Left lung (tissue), 10 donors: ENCODE data around the gene MED25. TPM values are rescaled to one million over a fixed set of nuclear protein-coding genes. Genes with fewer than 3 reads are reported as not detected.

Source experiments
- ATAC-seq: fragments of 200-7000 bp; cut with Tn5 transposase; one replicate; pipeline ENCODE4 v1.9.1; 2020; ENCODE audit warnings: moderate library complexity
- DNase-seq, 4 donors: peaks; one replicate each; pipeline ENCODE4 v3.0.0-alpha.2; 2013 to 2020
- H3K27ac ChIP-seq, 2 donors: fragments of 200-600 bp; sonication (generic) in 1 of 2; one replicate each; pipeline versions ENCODE4 v1.5.0 to v1.8.0; 2020 to 2021
- H3K27me3 ChIP-seq, 2 donors: fragments of 200-600 bp; sonication (generic) in 1 of 2; one replicate each; pipeline versions ENCODE4 v1.5.0 to v1.8.0; 2020 to 2021
- H3K36me3 ChIP-seq, 2 donors: fragments of 200-600 bp; sonication (generic) in 1 of 2; one replicate each; pipeline versions ENCODE4 v1.5.0 to v1.8.0; 2020 to 2021
- H3K4me1 ChIP-seq, 2 donors: fragments of 200-600 bp; one replicate each; pipeline ENCODE4 v1.8.0; 2021
- H3K4me3 ChIP-seq, 2 donors: fragments of 200-600 bp; sonication (generic) in 1 of 2; one replicate each; pipeline versions ENCODE4 v1.5.0 to v1.8.0; 2020 to 2021; ENCODE audit warnings: mild to moderate bottlenecking in 1 of 2
- H3K9me3 ChIP-seq, 2 donors: fragments of 200-600 bp; sonication (generic) in 1 of 2; one replicate each; pipeline versions ENCODE4 v1.5.0 to v1.8.0; 2020 to 2021
- intact Hi-C, 2 donors: fragments of 100-400 bp; cut with DNase I; formaldehyde crosslinking; loops; one replicate each; pipeline versions ENCODE4 v1.11.2 to v1.14.2; 2022
- polyA plus RNA-seq, 6 donors: library from polyadenylated mRNA; unstranded; fragments of 120-200 nt; gene quantifications; one replicate each; pipeline ENCODE4 v1.2.1, GENCODE V29; 2013; ENCODE audit not compliant: insufficient read length in 6 of 6
- total RNA-seq, 2 donors: library from RNA; stranded (reverse); fragmentation: NEBNext Ultra II Directional; extraction: Animal tissue kit (Norgen Biotek cat#: 25700); gene quantifications; one replicate each; pipeline ENCODE4 v1.2.1, GENCODE V29; 2021
- TF ChIP-seq, protein P1 (sequence below), 2 donors: fragments of 200-600 bp; sonication (generic) in 1 of 2; IDR thresholded peaks; one replicate each; pipeline versions ENCODE4 v1.5.0 to v1.8.0; 2021; ENCODE audit warnings: antibody characterized with exemption in 2 of 2
- donor health status: DM: no; HTN: yes; CAD: no.
- donor health status: DM: no; HTN: no; CAD: no.

Gene MED25
- total and polyA plus RNA-seq, 8 donors: 52.1 to 67.4 (median 57.6) TPM

- peaks cover 0 to 99% of the 10 kb centered on the region in 2 donors for H3K36me3 ChIP-seq
- TF ChIP-seq, protein P1, sequence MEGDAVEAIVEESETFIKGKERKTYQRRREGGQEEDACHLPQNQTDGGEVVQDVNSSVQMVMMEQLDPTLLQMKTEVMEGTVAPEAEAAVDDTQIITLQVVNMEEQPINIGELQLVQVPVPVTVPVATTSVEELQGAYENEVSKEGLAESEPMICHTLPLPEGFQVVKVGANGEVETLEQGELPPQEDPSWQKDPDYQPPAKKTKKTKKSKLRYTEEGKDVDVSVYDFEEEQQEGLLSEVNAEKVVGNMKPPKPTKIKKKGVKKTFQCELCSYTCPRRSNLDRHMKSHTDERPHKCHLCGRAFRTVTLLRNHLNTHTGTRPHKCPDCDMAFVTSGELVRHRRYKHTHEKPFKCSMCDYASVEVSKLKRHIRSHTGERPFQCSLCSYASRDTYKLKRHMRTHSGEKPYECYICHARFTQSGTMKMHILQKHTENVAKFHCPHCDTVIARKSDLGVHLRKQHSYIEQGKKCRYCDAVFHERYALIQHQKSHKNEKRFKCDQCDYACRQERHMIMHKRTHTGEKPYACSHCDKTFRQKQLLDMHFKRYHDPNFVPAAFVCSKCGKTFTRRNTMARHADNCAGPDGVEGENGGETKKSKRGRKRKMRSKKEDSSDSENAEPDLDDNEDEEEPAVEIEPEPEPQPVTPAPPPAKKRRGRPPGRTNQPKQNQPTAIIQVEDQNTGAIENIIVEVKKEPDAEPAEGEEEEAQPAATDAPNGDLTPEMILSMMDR (IDR thresholded peaks at IDR 0.05): no peak
- intact Hi-C loops: no loop called here
Measured at GRCh38 chr19:49795615-49796014, 22.5 kb upstream of the MED25 start.

GRCh38 chr19:49798574-49798973 lies 19.5 kb upstream of the MED25 start:
- Histone ChIP-seq H3K4me3 (no peak overlapping the region), H3K4me1 (no peaks in the 10 kb centered on the region), H3K27ac (no peak overlapping the region), H3K27me3 (no peaks in the 10 kb centered on the region), H3K9me3 (no peaks in the 10 kb centered on the region), H3K36me3 (peaks cover 0 to 100% of the 10 kb centered on the region in 2 donors)
- ATAC-seq (no peak), DNase-seq (no peak)
- intact Hi-C loops: no loop called here
- TF ChIP-seq, protein P1 (IDR thresholded peaks at IDR 0.05): no peak

More at GRCh38 chr19:49795615-49796014, 22.5 kb upstream of the MED25 start:
- Histone ChIP-seq H3K4me3 (no peak overlapping the region), H3K9me3 (no peaks in the 10 kb centered on the region), H3K27me3 (no peaks in the 10 kb centered on the region), H3K4me1 (no peaks in the 10 kb centered on the region), H3K27ac (no peak overlapping the region)
- no peak for DNase-seq
- no peak for ATAC-seq

DNA sequence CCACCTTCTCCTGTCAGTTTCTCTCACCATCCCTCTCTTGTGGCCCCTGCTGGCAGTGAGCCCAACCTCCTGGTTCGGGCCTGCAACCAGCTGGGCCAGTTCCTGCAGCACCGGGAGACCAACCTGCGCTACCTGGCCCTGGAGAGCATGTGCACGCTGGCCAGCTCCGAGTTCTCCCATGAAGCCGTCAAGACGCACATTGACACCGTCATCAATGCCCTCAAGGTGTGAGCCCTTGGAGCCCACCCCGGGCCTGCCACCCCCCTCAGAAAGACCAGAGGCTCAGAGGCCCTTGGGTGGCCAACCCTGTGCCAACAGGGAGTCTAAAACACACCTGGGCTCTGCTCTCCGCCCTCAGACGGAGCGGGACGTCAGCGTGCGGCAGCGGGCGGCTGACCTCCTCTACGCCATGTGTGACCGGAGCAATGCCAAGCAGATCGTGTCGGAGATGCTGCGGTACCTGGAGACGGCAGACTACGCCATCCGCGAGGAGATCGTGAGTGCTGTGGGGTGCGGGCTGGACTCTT lies 18.8 kb upstream of the MED25 start:
- Histone ChIP-seq H3K36me3 (peaks cover 0 to 100% of the 10 kb centered on the region in 2 donors), H3K27me3 (no peaks in the 10 kb centered on the region), H3K4me3 (no peak overlapping the region), H3K27ac (no peak overlapping the region), H3K9me3 (no peaks in the 10 kb centered on the region), H3K4me1 (no peaks in the 10 kb centered on the region)
- DNase-seq: no peak
- intact Hi-C loops: no loop called here
- no peak for ATAC-seq
- TF ChIP-seq, protein P1 (IDR thresholded peaks at IDR 0.05): no peak

- ATAC-seq: no peak
- no peaks in the 10 kb centered on the region for H3K27me3 ChIP-seq
- H3K4me1 ChIP-seq: no peaks in the 10 kb centered on the region
- TF ChIP-seq, protein P1 (IDR thresholded peaks at IDR 0.05): no peak
- peaks cover 0 to 100% of the 10 kb centered on the region in 2 donors for H3K36me3 ChIP-seq
- no peak for DNase-seq
- no peak overlapping the region for H3K27ac ChIP-seq
- intact Hi-C loops: no loop called here
- H3K4me3 ChIP-seq: no peak overlapping the region
- no peaks in the 10 kb centered on the region for H3K9me3 ChIP-seq
Measured at GRCh38 chr19:49799798-49800376, 18.2 kb upstream of the MED25 start.

DNA sequence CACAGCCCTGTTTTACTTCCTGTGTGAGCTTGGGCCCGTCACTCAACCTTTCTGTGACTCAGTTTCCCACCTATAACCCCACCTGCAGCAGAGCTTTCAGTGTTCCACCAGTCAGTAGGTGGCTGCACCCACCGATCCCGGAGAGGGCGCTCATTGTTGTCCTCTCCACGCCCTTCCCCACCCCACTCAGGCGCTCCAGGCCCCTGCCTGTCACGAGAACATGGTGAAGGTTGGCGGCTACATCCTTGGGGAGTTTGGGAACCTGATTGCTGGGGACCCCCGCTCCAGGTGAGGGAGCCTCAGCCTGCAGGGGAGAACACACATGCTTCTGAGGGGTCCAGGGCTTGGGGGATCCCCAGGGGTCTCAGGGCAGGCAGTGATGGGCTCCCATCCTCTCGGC lies 17.3 kb upstream of the MED25 start:
- ATAC-seq (no peak), DNase-seq (no peak)

More for the DNA sequence above, 17.3 kb upstream of the MED25 start:
- Histone ChIP-seq H3K9me3 (no peaks in the 10 kb centered on the region), H3K27me3 (no peaks in the 10 kb centered on the region), H3K27ac (no peak overlapping the region), H3K4me3 (no peak overlapping the region), H3K36me3 (peaks cover 0 to 100% of the 10 kb centered on the region in 2 donors), H3K4me1 (no peaks in the 10 kb centered on the region)
- TF ChIP-seq, protein P1 (IDR thresholded peaks at IDR 0.05): no peak
- intact Hi-C loops: no loop called here
